Ishikawa (cell line): Measurements from ENCODE around the gene PRM1.

Experiments
- CEBPB ChIP-seq: IDR thresholded peaks from 2 replicates; pipeline ENCODE4 v1.6.1; 2012
- CREB1 ChIP-seq: IDR thresholded peaks from 2 replicates; pipeline ENCODE4 v1.6.1; 2012; ENCODE audit warnings: low read depth
- EGR1 ChIP-seq: IDR thresholded peaks from 2 replicates; pipeline ENCODE4 v1.6.1; 2012
- EP300 ChIP-seq: IDR thresholded peaks from 2 replicates; pipeline ENCODE4 v1.6.1; 2012; ENCODE audit warnings: borderline replicate concordance
- RAD21 ChIP-seq: IDR thresholded peaks from 2 replicates; pipeline ENCODE4 v1.6.1; 2012; ENCODE audit warnings: low read depth
- REST ChIP-seq: IDR thresholded peaks from 2 replicates; pipeline ENCODE4 v1.6.1; 2012; ENCODE audit warnings: low read depth, mild to moderate bottlenecking
- TAF1 ChIP-seq: IDR thresholded peaks from 2 replicates; pipeline ENCODE4 v1.6.1; 2012; ENCODE audit warnings: low read depth, mild to moderate bottlenecking
- TEAD4 ChIP-seq: IDR thresholded peaks from 2 replicates; pipeline ENCODE4 v1.6.1; 2012
- USF1 ChIP-seq: IDR thresholded peaks from 2 replicates; pipeline ENCODE4 v1.6.1; 2012
- YY1 ChIP-seq: IDR thresholded peaks from 2 replicates; pipeline ENCODE4 v1.6.1; 2012; ENCODE audit warnings: low read depth
- ZBTB7A ChIP-seq: IDR thresholded peaks from 2 replicates; pipeline ENCODE4 v1.6.1; 2012; ENCODE audit warnings: low read depth

GRCh38 chr16:11232302-11232851 lies 48.8 kb downstream of the PRM1 start:
- TF ChIP-seq ZBTB7A (no peak), TAF1 (no peak), USF1 (no peak), CEBPB (no peak), EGR1 (no peak), TEAD4 (no peak), RAD21 (no peak), EP300 (no peak), YY1 (no peak), CREB1 (no peak), REST (no peak)
